ENCODE results near the gene STEAP1. TPM values are rescaled to one million over a fixed set of nuclear protein-coding genes. Genes with fewer than 3 reads are reported as not detected.
"Not testable (repeated sequence)": the region's sequence is repeated elsewhere in the genome, so short reads cannot be mapped to it uniquely, and the experiment has no call there.

The STEAP1 gene
- total and polyA plus RNA-seq, 12 donors: 0.29 to 3.7 (median 0.92) TPM; not detected in 2

GRCh38 chr7:90147079-90147960 lies 6.9 kb upstream of the STEAP1 start:
- H3K36me3 ChIP-seq; H3K4me1 ChIP-seq; intact Hi-C loops (cut with DNase I); H3K4me3 ChIP-seq; H3K9me3 ChIP-seq; DNase-seq; H3K27ac ChIP-seq; ATAC-seq; H3K27me3 ChIP-seq: not testable (repeated sequence)
- WGBS, 2 donors: 82 to 85% methylated on average over 12 to 13 of the region's 14 CpGs

GRCh38 chr7:90149428-90149827 lies 4.8 kb upstream of the STEAP1 start:
- H3K27ac ChIP-seq; DNase-seq; H3K36me3 ChIP-seq; intact Hi-C loops (cut with DNase I); H3K9me3 ChIP-seq; H3K4me1 ChIP-seq; H3K27me3 ChIP-seq; ATAC-seq; H3K4me3 ChIP-seq: not testable (repeated sequence)
- TF ChIP-seq CTCF (IDR thresholded peaks at IDR 0.05): peak in 7 of 9 donors; percentile 30 to 48 (median 38)

GRCh38 chr7:90151884-90152283 lies 2.4 kb upstream of the STEAP1 start:
- intact Hi-C loops (cut with DNase I): loop anchor here in 7 of 10 donors (5.0 to 10.0 kb wide), 6 partner anchors 103 to 275 kb away; partner anchors contain the start of gene GTPBP10 (in 1 of the 7)
- H3K36me3 ChIP-seq, ATAC-seq, H3K9me3 ChIP-seq, DNase-seq, H3K27me3 ChIP-seq, H3K27ac ChIP-seq, H3K4me3 ChIP-seq: not testable (repeated sequence)
- H3K4me1 ChIP-seq: peaks cover 0 to 13% (median 0%) of the 10 kb centered on the region in 9 donors
- WGBS, 2 donors: 61 to 66% methylated on average over 3 of the region's 3 CpGs

GRCh38 chr7:90152642-90153253 lies 1.5 kb upstream of the STEAP1 start:
- H3K4me1 ChIP-seq: peaks cover 0 to 13% (median 0%) of the 10 kb centered on the region in 9 donors
- H3K27me3 ChIP-seq, ATAC-seq, H3K27ac ChIP-seq, H3K4me3 ChIP-seq, H3K36me3 ChIP-seq, H3K9me3 ChIP-seq: not testable (repeated sequence)
- TF ChIP-seq CTCF (IDR thresholded peaks at IDR 0.05): peak; percentile 25 to 69 (median 64)
- 29 to 30% methylated on average over 9 of the region's 9 CpGs for whole genome bisulfite sequencing, 2 donors
- peak in 1 of 2 donors; percentile 16 for DNase-seq
- intact Hi-C loops (cut with DNase I): loop anchor here in 7 of 10 donors (5.0 to 10.0 kb wide), 6 partner anchors 102 to 275 kb away; partner anchors contain the start of gene GTPBP10 (in 1 of the 7)

- intact Hi-C loops (cut with DNase I): loop anchor here in 8 of 10 donors (2.0 to 10.0 kb wide), 8 partner anchors 57 to 274 kb away; partner anchors contain the start of gene STEAP2 (in 1 of the 8)
- TF ChIP-seq CTCF (IDR thresholded peaks at IDR 0.05): no peak
- no peak for ATAC-seq
- H3K36me3 ChIP-seq: no peaks in the 10 kb centered on the region
- peaks cover 0 to 4% (median 0%) of the 10 kb centered on the region in 7 donors for H3K27me3 ChIP-seq
- H3K27ac ChIP-seq: no peak overlapping the region
- WGBS, 2 donors: 84 to 86% methylated on average over 4 of the region's 4 CpGs
- H3K9me3 ChIP-seq: no peaks in the 10 kb centered on the region
- H3K4me1 ChIP-seq: peaks cover 0 to 13% (median 0%) of the 10 kb centered on the region in 9 donors
- peak overlapping the region in 1 of 10 donors; percentile 57 for H3K4me3 ChIP-seq
- no peak for DNase-seq
Observed at GRCh38 chr7:90155206-90155605, 937 bp downstream of the STEAP1 start.

DNA sequence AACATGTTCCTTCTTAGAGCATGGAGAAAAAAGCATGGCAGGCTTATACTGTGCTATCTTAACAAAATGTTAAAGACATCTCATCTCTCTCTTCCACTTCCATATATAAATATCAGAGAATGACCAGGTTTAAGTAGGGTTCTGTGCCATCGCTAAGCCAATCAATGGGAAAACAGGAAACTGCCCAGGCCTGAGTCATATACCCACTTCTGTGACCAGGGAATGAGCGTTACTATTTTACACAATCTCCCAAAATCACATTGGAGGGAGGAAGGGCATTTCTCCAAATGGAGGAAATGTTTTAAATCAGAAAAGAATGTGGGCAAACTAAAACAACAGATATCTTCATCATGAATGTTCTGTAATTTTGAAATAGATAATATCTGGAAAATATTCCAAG lies 3.1 kb downstream of the STEAP1 start:
- not testable (repeated sequence) for H3K36me3 ChIP-seq, H3K4me3 ChIP-seq, H3K27me3 ChIP-seq, H3K27ac ChIP-seq, H3K9me3 ChIP-seq, ATAC-seq, DNase-seq
- peaks cover 0 to 13% (median 0%) of the 10 kb centered on the region in 9 donors for H3K4me1 ChIP-seq
- intact Hi-C loops (cut with DNase I): loop anchor here in 6 of 10 donors (5.0 to 10.0 kb wide), 5 partner anchors 55 to 270 kb away; partner anchors contain the start of gene STEAP2 (in 1 of the 6)
- 68 to 75% methylated on average over 2 of the region's 2 CpGs for WGBS, 2 donors

DNA sequence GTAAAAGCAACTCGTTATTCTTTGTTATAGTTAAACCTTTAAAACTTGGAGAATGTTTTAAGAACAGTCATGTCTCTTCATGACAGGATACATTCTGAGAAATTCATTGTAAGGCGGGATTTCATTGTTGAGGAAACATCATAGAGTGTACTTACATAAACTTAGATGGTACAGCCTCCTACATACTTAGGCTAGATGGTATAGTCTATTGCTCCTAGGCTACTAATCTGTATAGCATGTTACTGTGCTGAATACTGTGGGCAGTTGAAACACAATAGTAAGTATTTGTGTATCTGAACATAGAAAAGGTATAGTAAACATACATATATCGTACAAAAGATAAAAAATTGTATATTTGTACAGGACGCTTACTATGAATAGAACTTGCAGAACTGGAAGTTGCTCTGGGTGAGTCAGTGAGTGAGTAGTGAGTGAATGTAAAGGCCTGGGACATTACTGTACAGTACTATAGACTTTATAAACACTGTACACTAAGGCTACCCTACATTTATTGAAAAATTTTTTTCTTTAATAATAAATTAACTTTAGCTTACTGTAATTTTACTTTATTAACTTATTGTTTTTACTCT lies 3.6 kb downstream of the STEAP1 start:
- not testable (repeated sequence) for H3K27me3 ChIP-seq, DNase-seq, H3K27ac ChIP-seq, H3K4me3 ChIP-seq, H3K9me3 ChIP-seq, H3K36me3 ChIP-seq, ATAC-seq
- intact Hi-C loops (cut with DNase I): loop anchor here in 6 of 10 donors (5.0 to 10.0 kb wide), 5 partner anchors 54 to 269 kb away; partner anchors contain the start of gene STEAP2 (in 1 of the 6)
- 83 to 85% methylated on average over 3 of the region's 4 CpGs for WGBS, 2 donors
- H3K4me1 ChIP-seq: peaks cover 0 to 13% (median 0%) of the 10 kb centered on the region in 9 donors

All from heart right ventricle (tissue), 16 donors.